ENCODE data around the gene NSL1.

Gene NSL1

GRCh38 chr1:212820969-212821368 is 29.4 kb upstream of the NSL1 start:
- peaks cover 12 to 15% of the 10 kb centered on the region in 2 donors for H3K9me3 ChIP-seq (ENCODE audit: control insufficient read depth in 1 of 2, low read length in 2 of 2)
- H3K4me3 ChIP-seq (ENCODE audit: low read depth in 1 of 2, low read length in 2 of 2) = no peak overlapping the region
- no peaks in the 10 kb centered on the region for H3K36me3 ChIP-seq (ENCODE audit: control insufficient read depth in 1 of 2, insufficient read depth in 2 of 2, low read length in 2 of 2)
- H3K9ac ChIP-seq (ENCODE audit: low read depth in 1 of 2, low read length in 2 of 2) = no peak overlapping the region
- H3K27ac ChIP-seq (ENCODE audit: low read depth, low read length) = no peak overlapping the region
- H3K4me1 ChIP-seq (ENCODE audit: control insufficient read depth in 1 of 2, insufficient read depth in 2 of 2, low read length in 2 of 2) = peaks cover 8 to 16% of the 10 kb centered on the region in 2 donors
- no peaks in the 10 kb centered on the region for H3K27me3 ChIP-seq (ENCODE audit: control insufficient read depth in 1 of 2, insufficient read depth in 2 of 2, low read length in 2 of 2)

GRCh38 chr1:212819726-212820125 is 28.1 kb upstream of the NSL1 start:
- no peak overlapping the region for H3K9ac ChIP-seq (ENCODE audit: low read depth in 1 of 2, low read length in 2 of 2)
- no peak overlapping the region for H3K27ac ChIP-seq (ENCODE audit: low read depth, low read length)
- no peak overlapping the region for H3K4me3 ChIP-seq (ENCODE audit: low read depth in 1 of 2, low read length in 2 of 2)
- no peaks in the 10 kb centered on the region for H3K27me3 ChIP-seq (ENCODE audit: control insufficient read depth in 1 of 2, insufficient read depth in 2 of 2, low read length in 2 of 2)
- peaks cover 8 to 16% of the 10 kb centered on the region in 2 donors for H3K4me1 ChIP-seq (ENCODE audit: control insufficient read depth in 1 of 2, insufficient read depth in 2 of 2, low read length in 2 of 2)
- H3K9me3 ChIP-seq (ENCODE audit: control insufficient read depth in 1 of 2, low read length in 2 of 2) = peaks cover 0 to 5% of the 10 kb centered on the region in 2 donors
- H3K36me3 ChIP-seq (ENCODE audit: control insufficient read depth in 1 of 2, insufficient read depth in 2 of 2, low read length in 2 of 2) = no peaks in the 10 kb centered on the region

- Histone ChIP-seq H3K36me3 (ENCODE audit: control insufficient read depth in 1 of 2, insufficient read depth in 2 of 2, low read length in 2 of 2) (no peaks in the 10 kb centered on the region), H3K4me1 (ENCODE audit: control insufficient read depth in 1 of 2, insufficient read depth in 2 of 2, low read length in 2 of 2) (peaks cover 8 to 20% of the 10 kb centered on the region in 2 donors), H3K27ac (ENCODE audit: low read depth, low read length) (no peak overlapping the region), H3K4me3 (ENCODE audit: low read depth in 1 of 2, low read length in 2 of 2) (no peak overlapping the region), H3K9me3 (ENCODE audit: control insufficient read depth in 1 of 2, low read length in 2 of 2) (no peaks in the 10 kb centered on the region), H3K9ac (ENCODE audit: low read depth in 1 of 2, low read length in 2 of 2) (no peak overlapping the region), H3K27me3 (ENCODE audit: control insufficient read depth in 1 of 2, insufficient read depth in 2 of 2, low read length in 2 of 2) (no peaks in the 10 kb centered on the region)
Observed at GRCh38 chr1:212816567-212817278, 25.1 kb upstream of the NSL1 start.

- Histone ChIP-seq H3K27ac (ENCODE audit: low read depth, low read length) (no peak overlapping the region), H3K4me1 (ENCODE audit: control insufficient read depth in 1 of 2, insufficient read depth in 2 of 2, low read length in 2 of 2) (peaks cover 8 to 17% of the 10 kb centered on the region in 2 donors), H3K4me3 (ENCODE audit: low read depth in 1 of 2, low read length in 2 of 2) (no peak overlapping the region), H3K9ac (ENCODE audit: low read depth in 1 of 2, low read length in 2 of 2) (no peak overlapping the region), H3K9me3 (ENCODE audit: control insufficient read depth in 1 of 2, low read length in 2 of 2) (no peaks in the 10 kb centered on the region), H3K36me3 (ENCODE audit: control insufficient read depth in 1 of 2, insufficient read depth in 2 of 2, low read length in 2 of 2) (no peaks in the 10 kb centered on the region), H3K27me3 (ENCODE audit: control insufficient read depth in 1 of 2, insufficient read depth in 2 of 2, low read length in 2 of 2) (no peaks in the 10 kb centered on the region)
Observed at GRCh38 chr1:212814537-212815334, 23.2 kb upstream of the NSL1 start.

GRCh38 chr1:212805767-212806166 is 14.2 kb upstream of the NSL1 start:
- Histone ChIP-seq H3K36me3 (ENCODE audit: control insufficient read depth in 1 of 2, insufficient read depth in 2 of 2, low read length in 2 of 2) (peaks cover 0 to 23% of the 10 kb centered on the region in 2 donors), H3K4me3 (ENCODE audit: low read depth in 1 of 2, low read length in 2 of 2) (no peak overlapping the region), H3K9ac (ENCODE audit: low read depth in 1 of 2, low read length in 2 of 2) (no peak overlapping the region), H3K9me3 (ENCODE audit: control insufficient read depth in 1 of 2, low read length in 2 of 2) (no peaks in the 10 kb centered on the region), H3K27ac (ENCODE audit: low read depth, low read length) (no peak overlapping the region), H3K4me1 (ENCODE audit: control insufficient read depth in 1 of 2, insufficient read depth in 2 of 2, low read length in 2 of 2) (no peaks in the 10 kb centered on the region), H3K27me3 (ENCODE audit: control insufficient read depth in 1 of 2, insufficient read depth in 2 of 2, low read length in 2 of 2) (no peaks in the 10 kb centered on the region)

GRCh38 chr1:212797681-212798080 is 6.1 kb upstream of the NSL1 start:
- H3K9me3 ChIP-seq (ENCODE audit: control insufficient read depth in 1 of 2, low read length in 2 of 2) = no peaks in the 10 kb centered on the region
- no peak overlapping the region for H3K4me3 ChIP-seq (ENCODE audit: low read depth in 1 of 2, low read length in 2 of 2)
- no peaks in the 10 kb centered on the region for H3K27me3 ChIP-seq (ENCODE audit: control insufficient read depth in 1 of 2, insufficient read depth in 2 of 2, low read length in 2 of 2)
- H3K27ac ChIP-seq (ENCODE audit: low read depth, low read length) = no peak overlapping the region
- H3K4me1 ChIP-seq (ENCODE audit: control insufficient read depth in 1 of 2, insufficient read depth in 2 of 2, low read length in 2 of 2) = peaks cover 5 to 12% of the 10 kb centered on the region in 2 donors
- H3K36me3 ChIP-seq (ENCODE audit: control insufficient read depth in 1 of 2, insufficient read depth in 2 of 2, low read length in 2 of 2) = peaks cover 0 to 34% of the 10 kb centered on the region in 2 donors
- no peak overlapping the region for H3K9ac ChIP-seq (ENCODE audit: low read depth in 1 of 2, low read length in 2 of 2)

GRCh38 chr1:212794561-212795014 is 3.0 kb upstream of the NSL1 start:
- H3K36me3 ChIP-seq (ENCODE audit: control insufficient read depth in 1 of 2, insufficient read depth in 2 of 2, low read length in 2 of 2) = peaks cover 0 to 20% of the 10 kb centered on the region in 2 donors
- H3K9ac ChIP-seq (ENCODE audit: low read depth in 1 of 2, low read length in 2 of 2) = no peak overlapping the region
- H3K27me3 ChIP-seq (ENCODE audit: control insufficient read depth in 1 of 2, insufficient read depth in 2 of 2, low read length in 2 of 2) = no peaks in the 10 kb centered on the region
- H3K4me3 ChIP-seq (ENCODE audit: low read depth in 1 of 2, low read length in 2 of 2) = peak overlapping the region in 1 of 2 donors; percentile 43
- H3K4me1 ChIP-seq (ENCODE audit: control insufficient read depth in 1 of 2, insufficient read depth in 2 of 2, low read length in 2 of 2) = peaks cover 9 to 19% of the 10 kb centered on the region in 2 donors
- no peak overlapping the region for H3K27ac ChIP-seq (ENCODE audit: low read depth, low read length)
- no peaks in the 10 kb centered on the region for H3K9me3 ChIP-seq (ENCODE audit: control insufficient read depth in 1 of 2, low read length in 2 of 2)

GRCh38 chr1:212792396-212792908 is 875 bp upstream of the NSL1 start:
- Histone ChIP-seq H3K36me3 (ENCODE audit: control insufficient read depth in 1 of 2, insufficient read depth in 2 of 2, low read length in 2 of 2) (peaks cover 0 to 10% of the 10 kb centered on the region in 2 donors), H3K4me3 (ENCODE audit: low read depth in 1 of 2, low read length in 2 of 2) (peak overlapping the region; percentile 91 to 100), H3K9ac (ENCODE audit: low read depth in 1 of 2, low read length in 2 of 2) (peak overlapping the region; percentile 90 to 98), H3K27ac (ENCODE audit: low read depth, low read length) (peak overlapping the region; percentile 87), H3K27me3 (ENCODE audit: control insufficient read depth in 1 of 2, insufficient read depth in 2 of 2, low read length in 2 of 2) (no peaks in the 10 kb centered on the region), H3K9me3 (ENCODE audit: control insufficient read depth in 1 of 2, low read length in 2 of 2) (no peaks in the 10 kb centered on the region), H3K4me1 (ENCODE audit: control insufficient read depth in 1 of 2, insufficient read depth in 2 of 2, low read length in 2 of 2) (peaks cover 9 to 19% of the 10 kb centered on the region in 2 donors)

- Histone ChIP-seq H3K4me1 (ENCODE audit: control insufficient read depth in 1 of 2, insufficient read depth in 2 of 2, low read length in 2 of 2) (peaks cover 9 to 19% of the 10 kb centered on the region in 2 donors), H3K27ac (ENCODE audit: low read depth, low read length) (peak overlapping the region; percentile 87), H3K27me3 (ENCODE audit: control insufficient read depth in 1 of 2, insufficient read depth in 2 of 2, low read length in 2 of 2) (no peaks in the 10 kb centered on the region), H3K4me3 (ENCODE audit: low read depth in 1 of 2, low read length in 2 of 2) (peak overlapping the region; percentile 91 to 100), H3K36me3 (ENCODE audit: control insufficient read depth in 1 of 2, insufficient read depth in 2 of 2, low read length in 2 of 2) (peaks cover 0 to 4% of the 10 kb centered on the region in 2 donors), H3K9me3 (ENCODE audit: control insufficient read depth in 1 of 2, low read length in 2 of 2) (no peaks in the 10 kb centered on the region), H3K9ac (ENCODE audit: low read depth in 1 of 2, low read length in 2 of 2) (peak overlapping the region; percentile 90 to 98)
Observed at GRCh38 chr1:212791261-212791675, 309 bp downstream of the NSL1 start.

GRCh38 chr1:212785871-212786270 is 5.7 kb downstream of the NSL1 start:
- H3K27ac ChIP-seq (ENCODE audit: low read depth, low read length) = no peak overlapping the region
- no peak overlapping the region for H3K9ac ChIP-seq (ENCODE audit: low read depth in 1 of 2, low read length in 2 of 2)
- H3K9me3 ChIP-seq (ENCODE audit: control insufficient read depth in 1 of 2, low read length in 2 of 2) = no peaks in the 10 kb centered on the region
- H3K4me3 ChIP-seq (ENCODE audit: low read depth in 1 of 2, low read length in 2 of 2) = no peak overlapping the region
- H3K27me3 ChIP-seq (ENCODE audit: control insufficient read depth in 1 of 2, insufficient read depth in 2 of 2, low read length in 2 of 2) = no peaks in the 10 kb centered on the region
- H3K36me3 ChIP-seq (ENCODE audit: control insufficient read depth in 1 of 2, insufficient read depth in 2 of 2, low read length in 2 of 2) = peaks cover 14 to 27% of the 10 kb centered on the region in 2 donors
- H3K4me1 ChIP-seq (ENCODE audit: control insufficient read depth in 1 of 2, insufficient read depth in 2 of 2, low read length in 2 of 2) = peaks cover 1 to 4% of the 10 kb centered on the region in 2 donors

Measured in duodenal mucosa (tissue), 2 donors.